DMS153 treated with DMSO at 0.1 percent for 48 hours (cell line): ENCODE results near the gene C9orf43.
"Not testable (repeated sequence)": the region's sequence is repeated elsewhere in the genome, so short reads cannot be mapped to it uniquely, and the experiment has no call there.

ENCODE experiments used
- DNase-seq: peaks from one replicate; lab custom pipeline; 2025; ENCODE audit not compliant: unreplicated experiment; lab: John Stamatoyannopoulos, UW

Gene C9orf43

DNA sequence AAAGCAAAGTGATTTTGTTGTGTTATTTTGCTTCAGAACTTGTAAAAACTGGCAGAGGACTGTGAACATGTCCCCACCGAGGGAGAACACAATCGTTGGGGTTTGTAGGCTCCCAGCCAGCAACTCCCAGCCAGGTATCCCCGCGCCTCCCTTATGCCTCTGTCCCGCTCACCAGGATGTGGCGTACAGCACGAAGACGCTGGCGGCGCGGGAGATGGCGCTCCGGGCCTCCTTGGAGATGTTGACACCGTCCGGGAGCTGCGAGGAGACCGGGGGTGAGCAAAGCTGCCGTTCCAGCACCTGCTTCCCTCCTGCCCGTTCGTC, 702 bp upstream of the C9orf43 start:
- DNase-seq, result no peak

DNA sequence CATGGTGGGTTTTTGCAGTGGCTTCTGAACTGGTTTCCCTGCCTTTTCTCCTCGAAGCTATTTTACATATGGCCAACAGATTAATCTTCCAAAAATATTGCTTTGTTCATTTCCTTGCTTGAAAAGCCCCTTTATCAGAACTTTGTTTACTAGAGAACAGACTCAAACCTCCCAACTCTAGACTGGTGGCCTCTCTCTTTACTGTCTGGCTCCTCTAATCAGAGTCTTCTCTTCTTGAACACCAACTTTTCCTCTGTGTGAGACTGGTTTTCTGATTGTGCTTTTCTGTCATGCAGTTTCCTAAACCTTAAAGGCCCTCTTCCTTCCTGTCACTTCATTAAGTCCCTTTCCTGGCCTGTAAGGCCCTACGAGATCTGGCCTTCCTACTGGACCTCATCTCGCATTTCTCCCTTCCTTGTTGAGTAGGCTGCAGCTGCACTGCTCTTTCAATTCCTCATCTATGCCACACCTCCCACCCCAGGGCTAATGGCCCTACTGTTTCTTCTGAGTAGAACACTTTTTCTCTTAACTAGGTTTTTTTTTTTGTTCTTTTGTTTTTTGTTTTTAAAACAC, 5.7 kb downstream of the C9orf43 start:
- no peak for DNase-seq

DNA sequence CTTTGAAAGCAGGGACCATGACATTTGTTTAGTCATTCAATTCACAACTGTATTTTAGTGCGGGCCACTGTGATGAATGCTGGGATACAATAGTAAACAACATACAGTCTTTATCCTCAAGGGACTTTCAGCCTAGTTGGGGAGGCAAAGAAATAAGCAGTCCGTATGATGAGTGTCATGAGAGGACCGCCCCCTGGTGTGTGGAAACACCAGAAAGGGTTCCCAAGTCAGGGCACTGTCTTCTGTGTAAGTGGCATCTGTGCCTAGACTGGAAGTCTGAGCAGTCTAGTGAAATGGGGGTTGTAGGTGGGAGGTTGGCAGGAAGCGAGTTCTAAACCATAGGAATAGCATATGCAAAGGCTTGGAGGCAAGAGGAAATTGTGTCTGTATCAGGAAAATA, 6.8 kb downstream of the C9orf43 start:
- DNase-seq, result no peak

GRCh38 chr9:113421726-113422125, 11.2 kb downstream of the C9orf43 start:
- DNase-seq, result no peak

DNA sequence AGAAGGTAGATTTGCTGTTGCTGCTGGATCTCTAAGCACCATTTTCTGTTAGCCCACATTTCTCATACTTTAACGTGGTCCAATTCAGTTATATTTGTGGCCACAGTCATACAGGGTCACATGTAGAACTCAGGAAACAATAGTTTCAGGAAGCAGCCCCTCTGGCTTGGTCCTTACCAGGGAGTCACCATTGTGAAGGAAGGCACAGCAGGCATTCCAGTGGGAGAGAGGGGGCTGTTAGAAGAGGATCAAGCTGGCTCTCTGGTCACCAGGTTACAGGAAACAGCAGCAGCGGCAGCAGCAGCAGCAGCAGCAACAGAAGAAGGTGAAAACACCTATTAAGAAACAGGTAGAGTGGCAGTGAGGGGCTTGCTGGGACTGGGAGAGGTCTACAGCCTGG, 14.5 kb downstream of the C9orf43 start:
- no peak for DNase-seq

GRCh38 chr9:113426701-113427100, 16.2 kb downstream of the C9orf43 start:
- no peak for DNase-seq

DNA sequence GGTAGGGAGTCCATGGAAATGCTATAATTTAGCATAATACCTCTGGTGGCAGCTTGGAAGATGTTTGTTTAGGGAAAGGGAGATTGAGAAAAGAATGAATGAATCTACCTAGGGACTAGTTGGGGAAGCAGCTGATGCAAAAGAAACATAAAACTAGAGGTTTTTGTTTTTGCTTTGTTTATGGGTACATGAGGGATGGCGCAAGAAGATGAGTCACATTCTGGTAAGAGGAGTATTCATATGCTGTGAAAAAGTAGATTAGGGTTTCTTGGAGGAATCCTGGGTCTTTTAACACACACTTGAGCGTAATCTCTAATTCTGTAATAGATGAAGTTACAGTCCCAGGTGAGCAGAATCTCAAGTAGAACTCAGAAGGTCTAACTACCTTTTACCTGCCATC, 17.1 kb downstream of the C9orf43 start:
- DNase-seq, result no peak

DNA sequence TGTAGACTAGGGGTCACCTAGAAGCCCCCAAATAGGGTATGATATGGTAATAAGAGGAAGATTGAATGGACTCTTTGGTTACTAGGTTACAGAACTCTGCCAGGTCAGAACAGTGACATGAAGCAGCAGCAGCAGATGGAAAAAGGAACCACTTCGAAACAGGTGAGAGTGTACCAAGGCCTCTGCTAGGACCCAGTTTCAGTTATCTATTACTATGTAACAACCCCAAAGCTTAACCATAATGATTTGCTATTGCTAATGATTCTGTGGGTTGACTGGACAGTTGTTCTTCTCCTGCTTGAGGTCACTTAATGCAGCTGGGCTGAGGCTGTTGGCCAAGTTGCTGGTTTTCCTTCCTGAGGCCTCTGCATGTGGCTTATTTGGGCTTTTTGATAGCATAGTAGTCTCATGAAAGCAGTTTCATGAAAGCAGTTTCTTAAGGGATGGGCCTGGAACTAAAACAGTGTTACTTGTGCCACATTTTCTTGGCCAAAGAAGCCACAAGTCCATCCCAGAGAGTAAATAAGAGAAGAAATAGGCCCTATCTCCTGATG, 17.6 kb downstream of the C9orf43 start:
- no peak for DNase-seq

DNA sequence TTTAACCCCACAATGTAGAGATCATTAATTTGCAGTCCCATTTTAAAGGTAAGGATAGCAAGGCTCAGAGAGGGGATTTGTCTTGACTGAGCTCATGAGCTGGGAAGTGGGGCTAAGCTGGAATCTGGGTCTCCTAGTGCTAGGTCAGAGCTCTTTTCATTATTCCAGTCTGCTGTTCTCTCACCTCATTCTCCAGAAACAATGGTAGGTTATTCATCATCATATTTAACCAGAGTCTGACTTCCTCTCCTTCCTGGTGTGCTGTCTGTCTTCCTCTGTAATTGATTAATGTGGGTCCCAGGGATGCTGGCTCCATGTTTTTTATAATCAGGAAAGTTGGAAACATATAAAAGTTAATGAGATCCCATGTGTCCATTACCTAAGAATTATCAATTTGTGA, 20.6 kb downstream of the C9orf43 start:
- DNase-seq, result no peak

- no peak for DNase-seq
These were observed 26.4 kb downstream of the C9orf43 start for GRCh38 chr9:113436728-113437515.

GRCh38 chr9:113437716-113438115, 27.2 kb downstream of the C9orf43 start:
- DNase-seq, result not testable (repeated sequence)

DNA sequence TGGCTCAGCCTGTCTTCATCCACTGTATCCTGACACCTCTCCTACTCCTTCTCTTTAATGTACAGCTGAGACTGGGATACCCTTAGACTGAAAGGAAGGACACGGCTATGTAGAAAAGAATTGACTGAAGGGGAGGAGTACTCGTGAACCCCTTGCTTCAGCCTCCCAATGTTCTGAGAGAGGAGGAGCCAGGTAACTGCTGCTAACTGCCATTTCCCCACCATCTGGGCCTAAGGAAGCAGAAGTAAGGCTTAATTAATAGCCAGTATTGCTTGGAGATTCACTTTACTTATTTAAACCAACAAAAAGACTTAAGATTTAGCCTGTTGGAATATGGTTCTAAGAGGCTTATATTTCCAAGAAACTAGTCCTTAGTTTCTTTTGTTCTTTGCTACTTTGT, 34.2 kb downstream of the C9orf43 start:
- no peak for DNase-seq

GRCh38 chr9:113446323-113446740, 35.8 kb downstream of the C9orf43 start:
- DNase-seq, result peak; percentile 48

GRCh38 chr9:113449376-113449775, 38.8 kb downstream of the C9orf43 start:
- DNase-seq, result no peak

DNA sequence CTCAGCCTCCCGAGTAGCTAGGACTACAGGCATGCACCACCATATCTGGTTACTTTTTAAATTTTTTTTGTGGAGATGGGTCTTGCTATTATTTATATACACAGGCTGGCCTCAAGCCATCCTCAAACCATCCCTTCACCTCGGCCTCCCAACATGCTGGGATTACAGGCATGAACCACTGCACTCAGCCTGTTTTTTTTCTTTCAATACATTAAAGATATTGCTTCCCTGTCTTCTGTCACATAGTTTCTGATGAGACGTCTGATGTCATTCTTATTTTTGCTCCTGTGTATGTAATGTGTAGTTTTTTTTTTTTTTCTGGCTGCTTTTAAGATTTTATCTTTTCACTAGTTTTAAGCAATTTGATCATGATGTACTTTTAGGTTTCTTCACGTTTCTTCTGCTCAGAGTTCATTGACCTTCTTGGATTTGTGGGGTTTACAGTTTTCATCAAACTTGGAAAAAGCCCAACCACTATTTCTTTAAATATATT, 41.6 kb downstream of the C9orf43 start:
- DNase-seq, result no peak

- DNase-seq, result no peak
These were observed 44.6 kb downstream of the C9orf43 start for GRCh38 chr9:113454914-113455761.

DNA sequence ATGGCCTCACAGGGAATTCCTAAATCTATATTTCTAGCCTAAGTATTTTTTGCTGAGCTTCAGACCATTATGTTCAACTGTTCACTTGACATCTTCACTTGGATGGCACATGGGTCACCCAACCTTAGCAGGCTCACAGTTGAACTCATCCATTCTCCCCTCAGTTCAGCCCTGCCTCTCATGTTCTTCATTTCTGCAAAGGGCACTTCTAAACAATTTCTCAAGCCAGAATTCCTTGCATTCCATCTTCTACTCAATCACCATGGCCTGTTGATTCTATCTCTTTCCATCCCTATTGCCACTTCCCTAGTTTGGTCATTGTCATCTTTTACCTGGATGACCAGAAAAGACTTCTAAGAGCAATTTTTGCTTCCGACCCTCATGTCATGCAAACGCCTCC, 45.7 kb downstream of the C9orf43 start:
- no peak for DNase-seq

GRCh38 chr9:113461285-113461684, 50.7 kb downstream of the C9orf43 start:
- DNase-seq, result no peak

GRCh38 chr9:113461943-113462342, 51.4 kb downstream of the C9orf43 start:
- no peak for DNase-seq

DNA sequence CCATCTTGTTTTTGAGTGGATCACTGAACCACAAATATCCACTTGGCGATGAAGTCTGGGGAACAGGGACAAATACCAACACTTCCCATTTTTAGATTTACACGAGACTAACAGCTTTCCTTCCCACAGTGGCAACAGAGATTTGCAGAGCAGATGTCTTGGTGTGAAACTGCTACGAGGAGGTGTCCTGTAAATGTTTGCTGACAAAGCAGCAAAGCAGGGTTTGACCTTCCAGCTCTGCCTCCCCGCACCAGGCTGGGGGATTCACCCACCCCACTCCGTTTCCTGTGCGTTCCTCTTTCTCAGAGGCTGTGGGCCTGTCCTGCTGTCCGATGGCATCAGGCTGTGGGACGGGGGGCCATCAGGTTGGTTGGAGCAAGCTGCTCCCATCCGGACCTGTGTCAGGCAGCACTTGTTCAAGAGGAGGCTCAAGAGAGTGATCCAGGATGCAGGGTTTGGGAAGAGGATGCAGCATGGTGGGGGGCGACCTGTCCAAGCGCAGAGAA, 52.3 kb downstream of the C9orf43 start:
- no peak for DNase-seq
